Left ventricle myocardium superior (tissue), 1 donor: ENCODE results near the gene STX1A. TPM values are rescaled to one million over a fixed set of nuclear protein-coding genes. Genes with fewer than 3 reads are reported as not detected.

ENCODE experiments used
- ATAC-seq: fragments of 200-7000 bp; cut with Tn5 transposase; one replicate; pipeline ENCODE4 v1.9.1; 2020; ENCODE audit warnings: mild to moderate bottlenecking, moderate library complexity
- DNase-seq: peaks from one replicate; pipeline ENCODE4 v3.0.0-alpha.2; 2020
- intact Hi-C: fragments of 100-400 bp; cut with micrococcal nuclease; formaldehyde crosslinking; loops from one replicate; pipeline ENCODE4 v1.11.0; 2022
- long read RNA-seq: library from polyadenylated mRNA; unstranded; transcript quantifications from one replicate; pipeline ENCODE4 v2.0.0, GENCODE V29; 2021
- total RNA-seq: library from RNA; stranded (reverse); fragmentation: NEBNext Ultra II Directional; extraction: Animal tissue kit (Norgen Biotek cat#: 25700); gene quantifications from one replicate; pipeline ENCODE4 v1.2.1, GENCODE V29; 2021
- donor health status: DM: no; HTN: yes; CAD: no; lungs with severe emphysema.

STX1A gene
- total RNA-seq: 3.0 TPM
- long read RNA-seq, partial matches to known transcripts: 0 of 1 reads
- long read RNA-seq, other reads (novel, unspliced or antisense): 0 of 1 reads

DNA sequence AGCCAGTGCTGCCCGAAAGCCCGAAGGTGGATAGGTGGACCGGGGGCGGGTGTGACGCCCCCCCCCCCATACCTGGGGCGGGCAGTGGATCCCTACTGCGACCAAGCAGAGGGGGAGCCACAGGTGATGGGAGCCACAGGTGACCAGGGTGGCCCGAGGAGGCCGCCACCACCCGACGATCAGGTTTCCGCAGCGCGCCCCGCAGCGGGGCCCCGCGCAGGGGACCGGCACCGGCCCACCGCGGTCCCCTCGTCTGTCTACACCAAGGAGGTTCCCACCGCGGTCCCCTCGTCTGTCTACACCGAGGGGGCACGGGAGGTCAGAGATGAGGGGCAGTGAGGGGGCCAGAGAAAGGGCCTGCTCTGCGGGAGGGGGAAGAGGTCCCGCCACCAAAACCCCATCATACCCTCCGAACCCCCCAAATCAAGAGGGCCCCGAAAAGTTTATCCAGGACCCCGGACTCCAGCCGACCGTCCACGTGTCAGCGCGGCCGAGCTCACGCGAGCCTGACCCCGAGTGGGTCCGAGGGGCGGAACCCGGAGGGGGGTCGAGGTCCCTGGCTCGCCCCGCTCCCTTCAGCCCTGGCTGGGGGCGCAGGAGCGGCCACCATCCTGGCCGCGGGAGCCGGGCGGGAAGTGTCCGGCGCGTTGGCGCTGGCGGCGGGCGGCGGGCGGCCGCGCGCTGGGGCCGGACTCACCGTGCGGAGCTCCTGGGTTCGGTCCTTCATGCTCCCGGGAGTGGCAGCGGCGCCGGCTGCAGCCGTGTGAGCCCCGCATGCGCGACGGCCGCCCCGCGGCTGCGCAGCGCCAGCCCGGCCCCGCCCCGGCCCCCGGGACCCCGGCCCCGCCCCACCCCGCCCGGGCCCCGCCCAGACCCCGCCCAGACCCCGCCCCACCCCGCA is at the start of gene STX1A:
TSS of gene STX1A (minus strand) at position 765 of the 901 bp plus-strand sequence. CDS start at position 727, 38 bp downstream.
- intact Hi-C loops: no loop called here
- DNase-seq (peak; percentile 86), ATAC-seq (peak; percentile 81)

DNA sequence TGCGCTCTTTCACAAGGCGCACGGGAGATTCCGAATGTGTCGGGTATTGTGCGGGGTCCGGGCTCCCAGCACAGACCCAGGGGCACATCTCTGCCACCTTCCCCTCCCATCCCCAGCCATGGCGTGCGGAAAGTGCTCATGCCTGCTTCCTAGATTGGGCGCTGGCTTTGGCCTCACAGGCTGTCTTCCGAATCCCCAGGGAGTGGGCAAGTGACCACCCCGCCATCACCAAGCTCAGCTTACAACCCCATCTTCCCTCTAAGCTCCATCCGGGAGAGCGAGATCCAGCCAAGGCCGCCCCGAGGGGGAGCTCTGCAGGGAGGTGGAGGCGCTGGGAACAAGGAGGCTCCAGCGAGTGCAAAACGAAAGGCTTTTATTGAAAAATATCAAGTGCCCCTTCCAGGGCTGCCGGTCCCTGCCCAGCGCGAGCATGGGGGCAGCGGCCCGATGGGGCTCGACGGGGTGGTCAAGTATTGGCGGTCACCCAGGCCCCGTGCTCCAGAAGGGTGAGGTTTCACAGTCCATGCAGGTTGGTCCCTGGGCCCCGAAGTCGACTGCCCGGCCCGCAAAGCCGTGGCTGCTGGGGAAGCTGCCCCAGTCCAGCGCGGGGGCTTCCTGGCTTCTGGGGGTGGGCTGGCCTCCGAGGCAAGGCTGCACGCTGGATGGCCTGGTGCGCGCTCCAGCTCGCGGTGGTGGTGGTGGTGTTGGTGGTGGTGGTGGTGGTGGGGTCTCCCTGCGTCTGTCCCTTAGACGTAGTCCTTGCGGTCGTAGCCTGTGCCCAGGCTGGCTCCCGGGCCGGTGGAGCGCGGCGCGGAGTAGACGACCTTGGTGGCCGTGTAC is 49.4 kb upstream of the STX1A start:
- intact Hi-C loops: no loop called here
- no peak for ATAC-seq
- no peak for DNase-seq

DNA sequence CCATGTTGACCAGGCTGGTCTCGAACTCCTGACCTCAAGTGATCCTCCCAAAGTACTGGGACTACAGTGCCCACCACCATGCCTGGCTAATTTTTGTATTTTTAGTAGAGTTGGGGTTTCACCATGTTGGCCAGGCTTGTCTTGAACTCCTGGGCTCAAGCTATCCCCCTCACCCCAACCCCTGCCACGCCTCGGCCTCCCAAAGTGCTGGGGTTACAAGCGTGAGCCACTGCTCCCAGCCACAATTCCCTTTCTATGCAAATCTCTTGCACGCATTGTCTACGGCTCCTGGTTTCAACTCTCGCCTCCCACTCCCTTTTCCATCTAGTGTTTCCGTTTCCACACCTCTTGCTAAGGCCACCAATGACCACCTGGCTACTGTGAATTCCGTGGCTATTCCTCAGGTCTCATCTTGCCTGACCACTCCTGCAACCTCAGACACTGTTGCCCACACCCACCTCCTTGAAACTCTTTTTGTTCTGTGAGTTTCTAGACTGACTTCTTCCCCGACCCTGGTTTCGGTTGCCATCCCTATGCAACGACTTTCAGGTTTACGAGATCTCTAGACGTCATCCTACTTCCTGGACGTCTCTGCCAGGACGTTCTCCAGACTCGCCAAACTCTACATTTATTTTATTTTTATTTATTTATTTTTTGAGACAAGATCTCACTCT is 47.2 kb upstream of the STX1A start:
- ATAC-seq: no peak
- DNase-seq: no peak
- intact Hi-C loops: no loop called here

DNA sequence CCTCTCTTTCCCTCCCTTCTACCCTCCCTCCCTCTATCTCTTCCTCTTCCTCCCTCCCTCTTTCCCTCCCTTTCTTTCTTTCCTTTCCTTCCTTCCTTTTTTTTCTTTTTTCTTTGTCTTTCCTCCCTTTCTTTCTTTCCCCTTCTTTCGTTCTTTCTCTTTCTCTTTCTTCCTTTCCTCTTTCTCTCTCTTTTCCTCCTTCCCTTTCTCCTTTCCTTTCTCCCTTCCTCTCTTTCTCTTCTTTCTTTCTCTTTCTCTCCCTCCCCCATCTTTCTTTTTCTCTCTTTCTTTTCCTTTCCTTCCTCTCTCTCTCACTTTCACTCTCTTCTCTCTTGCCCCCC is 43.2 kb upstream of the STX1A start:
- intact Hi-C loops: no loop called here
- ATAC-seq (no peak), DNase-seq (no peak)

DNA sequence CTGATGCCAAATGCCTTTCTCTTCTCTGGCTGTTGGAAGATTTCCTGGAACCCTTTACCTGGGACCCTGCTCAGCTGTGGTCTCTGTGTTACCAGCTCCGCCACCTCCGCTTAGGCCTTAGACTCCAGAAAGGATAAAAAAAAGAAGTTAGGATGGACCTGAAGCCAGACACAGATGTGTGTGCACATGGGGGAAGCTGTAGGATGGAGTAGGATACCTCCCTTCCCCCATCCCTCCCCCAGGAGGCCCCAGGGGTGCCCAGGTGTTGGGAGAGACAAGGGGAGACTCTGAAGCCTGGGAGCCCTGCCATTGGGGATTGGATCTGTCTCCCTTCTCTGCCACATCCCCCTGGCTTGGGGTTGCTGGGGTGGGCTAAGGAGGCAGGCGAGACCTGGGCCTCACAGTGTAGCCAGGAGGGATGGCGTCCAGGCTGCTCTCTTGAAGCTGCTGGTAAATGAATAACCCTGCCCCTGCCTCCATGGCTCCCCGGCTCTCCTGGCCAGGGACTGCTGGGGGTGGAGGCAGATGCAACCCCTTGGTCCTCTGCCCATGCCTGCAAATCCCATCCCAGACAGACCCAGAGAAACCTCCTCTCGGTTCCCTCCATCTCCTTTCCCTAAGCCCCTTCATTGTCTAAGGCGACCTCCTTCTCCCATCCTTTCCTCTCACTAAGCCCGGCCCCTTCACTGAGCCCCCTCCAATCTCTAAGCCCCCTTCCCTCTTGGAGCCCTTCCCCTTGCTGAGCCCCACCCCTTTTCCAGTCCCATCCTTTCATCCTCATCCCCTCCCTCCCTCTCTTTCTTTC is 42.6 kb upstream of the STX1A start:
- intact Hi-C loops: no loop called here
- ATAC-seq (no peak), DNase-seq (no peak)

DNA sequence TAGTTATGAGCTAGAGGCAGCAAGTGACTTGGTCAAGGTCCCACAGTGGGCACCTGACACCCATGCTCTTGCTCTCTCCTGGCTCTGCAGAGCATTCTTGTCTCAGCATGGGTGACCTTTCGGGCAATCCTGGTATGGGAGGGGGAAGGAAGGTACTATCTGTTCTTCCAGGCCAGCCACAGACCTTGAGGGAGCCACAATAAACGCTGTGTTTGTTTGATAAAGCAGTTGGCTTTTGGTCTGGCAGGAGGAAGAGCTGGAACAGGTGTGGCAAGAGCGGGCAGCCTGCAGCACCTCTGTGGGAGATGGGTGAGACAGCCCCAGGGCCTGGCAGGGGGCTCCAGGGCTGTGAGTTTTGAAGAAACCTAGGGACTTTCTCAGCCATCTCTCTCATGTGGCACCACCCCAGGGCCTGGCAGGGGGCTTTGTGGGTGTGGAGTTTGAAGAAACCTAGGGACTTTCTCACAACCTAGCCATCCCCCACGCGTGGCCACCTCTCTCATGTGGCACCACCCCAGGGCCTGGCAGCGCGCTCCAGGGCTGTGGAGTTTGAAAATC is 39.2 kb upstream of the STX1A start:
- intact Hi-C loops: no loop called here
- DNase-seq (no peak), ATAC-seq (no peak)

DNA sequence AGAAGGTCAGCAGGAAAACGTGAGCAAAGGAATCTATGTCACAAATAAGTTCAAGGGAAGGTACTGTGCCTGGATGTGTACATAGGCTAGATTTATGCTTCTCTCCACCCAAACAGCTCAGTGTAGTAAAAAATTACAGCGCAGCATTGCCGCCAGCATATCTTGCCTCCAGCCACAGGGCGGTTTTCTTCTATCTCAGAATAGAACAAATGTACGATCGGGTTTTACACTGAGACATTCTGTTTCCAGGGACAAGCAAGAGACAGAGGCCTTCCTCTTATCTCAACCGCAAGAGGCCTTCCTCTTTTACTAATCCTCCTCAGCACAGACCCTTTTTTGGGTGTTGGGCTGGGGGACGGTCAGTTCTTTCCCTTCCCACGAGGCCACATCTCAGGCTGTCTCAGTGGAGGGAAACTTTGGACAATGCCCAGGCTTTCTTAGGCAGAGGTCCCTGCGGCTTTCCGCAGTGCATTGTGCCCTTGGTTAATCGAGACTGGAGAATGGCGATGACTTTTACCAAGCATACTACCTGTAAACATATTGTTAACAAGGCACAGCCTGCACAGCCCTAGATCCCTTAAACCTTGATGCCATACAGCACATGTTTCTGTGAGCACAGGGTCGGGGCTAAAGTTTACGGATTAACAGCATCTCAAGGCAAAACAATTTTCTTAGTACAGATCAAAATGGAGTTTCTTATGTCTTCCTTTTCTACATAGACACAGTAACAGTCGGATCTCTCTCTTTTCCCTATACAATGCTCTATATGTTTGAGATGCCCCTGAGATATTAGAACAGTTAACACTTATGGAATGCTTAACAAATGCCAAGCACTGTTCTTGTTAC is 30.7 kb upstream of the STX1A start:
- ATAC-seq: no peak
- intact Hi-C loops: no loop called here
- no peak for DNase-seq

DNA sequence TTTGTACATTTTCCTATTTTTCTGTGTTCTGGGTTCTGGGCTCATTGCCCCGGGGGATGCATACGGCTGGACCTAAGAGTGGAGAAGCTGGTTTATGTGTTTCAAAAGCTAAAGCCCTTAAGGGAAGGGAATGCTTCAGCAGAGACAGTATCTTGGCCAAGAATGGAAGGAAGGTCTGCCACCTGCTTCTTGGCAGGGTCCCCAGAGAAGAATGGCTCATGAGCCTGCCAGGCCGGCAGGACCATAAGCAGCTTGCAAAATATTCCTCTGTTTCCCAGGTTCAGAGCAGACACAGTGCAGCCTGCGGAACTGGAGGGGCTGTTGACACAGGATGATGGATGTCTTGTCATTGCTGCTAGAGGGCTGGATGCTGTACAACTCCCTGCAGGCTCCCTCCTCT is 26.9 kb upstream of the STX1A start:
- intact Hi-C loops: no loop called here
- ATAC-seq: peak; percentile 52
- DNase-seq: no peak

DNA sequence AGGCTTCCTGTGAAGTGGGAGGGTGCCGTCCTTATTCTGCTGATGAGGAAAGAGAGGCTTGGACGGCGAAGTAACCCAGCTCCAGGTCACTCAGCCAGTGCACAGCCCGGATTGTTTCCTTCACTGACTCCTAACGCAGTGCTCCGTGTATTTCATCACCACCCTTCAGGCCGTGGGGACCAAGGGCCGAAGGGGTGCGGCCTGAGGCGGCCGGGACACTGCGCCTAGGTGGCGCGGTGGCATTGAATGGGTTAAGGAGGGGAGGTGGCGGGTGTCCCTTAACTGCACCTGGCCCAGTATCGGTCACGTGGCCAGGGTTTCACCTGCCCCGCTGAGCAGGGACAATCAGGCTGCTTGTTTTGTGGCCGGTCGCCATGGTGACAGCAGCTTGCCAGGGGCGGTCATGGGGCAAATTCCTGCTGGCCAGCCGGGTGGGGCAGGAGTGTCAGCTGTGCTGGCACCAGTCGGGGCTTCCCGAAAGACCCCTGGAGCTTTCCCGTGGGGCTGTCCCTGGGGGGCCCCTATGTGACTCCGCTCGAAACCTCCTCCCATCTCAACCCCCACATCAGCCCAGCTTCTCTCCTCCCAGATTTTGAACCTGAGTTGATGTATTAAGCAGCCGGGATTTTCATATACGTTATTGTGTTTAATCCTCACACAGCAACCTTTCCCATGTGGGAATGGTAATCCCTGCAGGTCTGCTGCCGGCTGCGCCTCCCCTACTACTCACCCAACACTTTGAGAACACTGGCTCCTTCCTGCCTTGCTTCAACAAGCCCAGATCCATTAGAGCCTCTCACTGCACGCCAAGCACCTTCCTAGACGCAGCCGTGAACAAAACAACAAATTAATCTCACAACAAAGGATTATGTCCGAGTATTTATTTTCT is 23.5 kb upstream of the STX1A start:
- ATAC-seq: no peak
- no peak for DNase-seq
- intact Hi-C loops: no loop called here

DNA sequence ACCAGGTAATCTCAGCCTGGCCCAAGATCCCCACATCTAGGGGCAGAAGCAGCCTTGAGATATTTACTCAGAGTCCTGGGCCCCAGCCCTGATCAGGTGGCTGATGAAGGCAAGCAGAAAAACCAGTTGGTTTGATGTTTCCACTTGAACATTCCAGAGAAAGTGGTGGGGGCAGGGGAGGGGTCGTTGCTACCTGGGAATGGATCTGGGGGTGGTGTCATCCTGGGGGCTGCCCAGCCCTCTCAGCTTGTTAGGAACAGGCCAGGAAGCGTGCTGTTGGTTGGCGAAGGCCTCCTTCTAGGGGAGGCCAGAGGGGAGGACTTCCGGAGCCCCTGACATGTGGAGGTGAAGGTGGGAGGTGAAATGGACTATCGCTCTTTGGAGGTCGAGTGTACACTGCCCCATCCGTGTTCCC is 22.9 kb upstream of the STX1A start:
- DNase-seq (no peak), ATAC-seq (no peak)
- intact Hi-C loops: no loop called here

DNA sequence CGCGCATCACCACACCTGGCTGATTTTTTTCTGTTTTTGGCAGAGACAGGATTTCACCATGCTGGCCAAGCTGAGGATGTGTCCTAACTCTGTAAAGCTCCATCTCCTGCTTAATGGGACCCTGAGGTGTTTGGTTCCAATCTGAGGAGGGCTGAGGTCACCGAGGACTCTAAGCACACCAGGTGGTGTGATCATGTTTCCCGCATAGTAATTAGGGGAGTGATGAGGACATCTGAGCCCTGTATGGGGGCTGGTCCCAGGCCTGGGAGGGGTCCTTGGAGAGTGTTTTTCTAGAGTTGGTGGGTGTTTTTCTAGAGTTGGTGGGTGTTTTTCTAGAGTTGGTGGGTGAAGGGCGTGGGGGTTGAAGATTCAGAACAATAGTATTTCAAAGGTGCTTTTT is 22.1 kb upstream of the STX1A start:
- ATAC-seq: no peak
- DNase-seq: no peak
- intact Hi-C loops: no loop called here

DNA sequence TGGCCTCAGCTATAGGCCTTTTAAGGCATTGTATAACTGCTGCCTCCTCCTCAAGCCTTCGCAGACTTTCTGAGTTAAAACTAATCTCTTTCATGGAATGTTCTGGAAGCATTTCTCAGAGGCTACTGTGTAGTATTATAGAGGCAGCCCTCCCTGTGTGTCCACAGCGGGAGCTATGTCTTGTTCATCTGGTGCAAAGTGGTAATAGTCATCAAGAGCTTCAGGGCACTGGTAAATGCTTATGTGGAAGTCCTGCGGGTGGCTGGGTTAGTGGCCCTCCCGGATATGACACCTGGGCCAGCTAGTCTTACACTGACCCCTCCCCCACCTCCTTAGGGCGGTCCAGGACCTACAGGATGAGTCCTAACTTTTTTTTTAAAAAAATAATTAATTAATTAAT is 21.3 kb upstream of the STX1A start:
- ATAC-seq: no peak
- DNase-seq: no peak
- intact Hi-C loops: no loop called here

DNA sequence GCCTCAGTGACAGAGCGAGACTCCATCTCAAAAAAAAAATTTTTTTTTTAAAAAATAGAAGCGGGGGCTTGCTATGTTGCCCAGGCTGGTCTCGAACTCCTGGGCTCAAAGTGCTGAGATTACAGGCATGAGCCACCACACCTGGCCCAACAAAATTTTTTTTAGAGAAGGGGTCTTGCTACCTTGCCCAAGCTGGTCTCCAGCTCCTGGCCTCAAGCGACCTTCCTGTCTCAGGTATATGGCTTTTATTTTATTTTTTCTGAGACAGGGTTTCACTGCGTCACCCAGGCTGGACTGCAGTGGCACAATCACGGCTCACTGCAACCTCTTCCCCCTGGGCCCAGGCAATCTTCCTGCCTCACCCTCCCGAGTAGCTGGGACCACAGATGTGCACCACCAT is 20.7 kb upstream of the STX1A start:
- intact Hi-C loops: no loop called here
- ATAC-seq (no peak), DNase-seq (no peak)

DNA sequence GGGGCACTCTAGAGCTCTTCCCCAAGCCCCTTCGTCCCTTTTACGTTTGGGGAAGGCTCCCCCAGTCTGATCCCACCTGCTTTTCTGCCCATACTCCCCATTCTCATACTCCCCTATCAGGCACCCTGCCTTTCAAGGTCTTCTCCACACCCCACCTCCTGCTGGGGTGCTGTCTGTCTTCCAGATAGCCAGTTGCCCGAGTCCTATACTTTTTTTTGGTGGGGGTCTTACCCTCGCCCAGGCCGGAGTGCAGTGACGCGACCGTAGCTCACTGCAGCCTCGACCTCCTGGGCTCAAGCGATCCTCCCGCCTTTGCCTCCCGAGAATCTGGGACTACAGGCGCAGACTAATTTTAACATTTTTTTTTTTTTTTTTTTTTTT is 19.9 kb upstream of the STX1A start:
- DNase-seq (no peak), ATAC-seq (no peak)
- intact Hi-C loops: no loop called here

DNA sequence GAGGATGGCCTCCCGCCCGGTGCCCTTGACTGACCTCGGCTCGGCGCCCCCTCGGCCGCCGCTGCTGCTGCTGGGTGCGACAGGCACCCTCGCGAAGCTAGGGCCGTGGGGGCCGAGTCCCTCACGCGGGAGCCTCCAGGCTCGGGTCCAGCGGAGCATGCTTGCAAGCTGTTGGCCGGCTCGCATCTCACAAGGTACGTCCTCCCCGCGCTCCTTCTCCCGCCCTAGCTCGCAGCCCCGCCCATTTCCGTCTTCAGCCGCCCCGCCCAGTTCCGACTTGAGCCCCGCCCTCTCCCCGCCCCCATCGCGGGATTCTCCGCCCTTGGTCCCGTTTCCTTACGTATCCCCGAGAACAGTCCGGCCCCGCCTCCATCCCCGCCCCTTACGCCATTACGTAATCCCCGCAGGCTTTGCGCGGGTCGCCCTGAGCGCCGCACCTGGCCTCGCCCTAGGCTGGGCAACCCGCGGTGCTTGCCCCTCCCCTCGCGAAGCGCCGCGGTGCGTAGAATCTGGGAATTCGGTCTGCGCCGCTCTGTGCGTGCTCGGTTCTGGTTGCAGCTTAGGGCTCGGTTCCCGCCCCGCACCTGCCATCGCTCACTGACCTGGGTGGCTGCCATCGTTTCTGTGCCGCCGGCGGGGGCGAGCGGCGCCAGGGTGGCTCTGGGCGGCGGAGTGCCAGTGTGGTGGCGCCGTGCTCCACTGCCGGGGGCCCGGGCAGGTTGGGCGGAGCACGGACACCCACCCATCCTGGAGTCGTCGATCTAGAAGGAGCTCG is 19.3 kb upstream of the STX1A start, which contains the start of gene ABHD11:
TSS of gene ABHD11 (minus strand) at position 191 of the 775 bp plus-strand sequence. CDS start at position 159, 32 bp downstream.
- DNase-seq (peak; percentile 98), ATAC-seq (peak; percentile 90)
- intact Hi-C loops: no loop called here

DNA sequence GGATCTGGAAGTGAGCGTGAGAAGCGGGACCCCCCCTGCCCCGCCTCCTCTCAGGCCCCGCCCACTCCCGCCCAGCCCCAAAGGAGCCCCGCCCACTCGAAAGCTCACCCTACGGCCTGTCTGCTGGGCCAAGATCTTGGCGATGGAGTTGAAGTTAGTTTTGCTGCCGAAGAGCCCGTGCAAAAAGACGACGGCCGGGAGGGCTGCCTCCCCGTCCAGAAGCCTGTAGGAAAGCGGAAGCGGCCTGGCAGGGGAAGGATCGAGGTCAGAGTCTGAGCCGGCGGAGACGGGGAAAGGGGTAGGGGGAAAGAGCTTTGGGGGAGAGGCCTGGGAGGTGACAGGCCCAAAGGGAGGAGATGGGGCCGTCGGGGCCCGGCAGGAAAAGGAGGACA is 18.7 kb upstream of the STX1A start:
- peak; percentile 56 for ATAC-seq
- intact Hi-C loops: no loop called here
- DNase-seq: peak; percentile 63
